Inferior parietal cortex (tissue), 1 donor: Measurements from ENCODE around the gene TSSC4.

Experiments used
- DNase-seq: peaks from one replicate; pipeline ENCODE4 v3.0.0-alpha.2; 2016; ENCODE audit errors: extremely low spot score

Gene TSSC4

DNA sequence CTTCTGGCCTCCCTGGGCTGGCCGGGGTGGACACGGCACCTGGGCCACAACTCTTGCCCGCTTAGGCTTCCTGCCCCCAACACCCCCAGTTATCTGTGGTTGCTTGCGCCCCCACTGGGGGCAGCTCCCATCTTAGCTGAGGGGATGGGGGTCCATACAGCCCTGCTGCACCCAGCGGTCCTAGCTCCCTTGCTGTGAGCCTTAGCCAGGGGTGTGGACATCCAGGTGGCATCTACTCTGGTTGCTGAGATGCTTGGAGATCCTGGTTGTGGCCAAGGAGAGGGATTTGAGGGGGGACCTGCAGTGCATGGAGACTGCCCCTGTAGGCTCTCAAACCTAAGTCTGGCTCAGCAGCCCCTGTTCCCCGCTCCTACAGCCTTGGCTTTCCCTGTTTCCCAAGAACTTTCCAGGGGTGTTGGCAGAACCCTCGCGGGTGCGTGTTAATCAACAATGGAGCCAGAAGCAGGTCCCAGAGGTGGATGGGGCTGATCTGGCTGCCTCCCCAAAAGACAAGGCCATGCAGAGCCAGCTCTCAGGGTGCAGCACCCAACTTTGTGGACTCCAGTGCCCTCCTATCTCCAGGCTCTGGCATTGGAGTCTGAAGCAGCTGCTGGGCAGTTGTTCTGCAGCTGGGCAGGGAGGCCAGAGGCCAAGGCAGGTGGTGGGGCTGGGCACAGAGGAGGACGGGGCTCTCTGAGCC lies 47.6 kb downstream of the TSSC4 start:
- no peak for DNase-seq

DNA sequence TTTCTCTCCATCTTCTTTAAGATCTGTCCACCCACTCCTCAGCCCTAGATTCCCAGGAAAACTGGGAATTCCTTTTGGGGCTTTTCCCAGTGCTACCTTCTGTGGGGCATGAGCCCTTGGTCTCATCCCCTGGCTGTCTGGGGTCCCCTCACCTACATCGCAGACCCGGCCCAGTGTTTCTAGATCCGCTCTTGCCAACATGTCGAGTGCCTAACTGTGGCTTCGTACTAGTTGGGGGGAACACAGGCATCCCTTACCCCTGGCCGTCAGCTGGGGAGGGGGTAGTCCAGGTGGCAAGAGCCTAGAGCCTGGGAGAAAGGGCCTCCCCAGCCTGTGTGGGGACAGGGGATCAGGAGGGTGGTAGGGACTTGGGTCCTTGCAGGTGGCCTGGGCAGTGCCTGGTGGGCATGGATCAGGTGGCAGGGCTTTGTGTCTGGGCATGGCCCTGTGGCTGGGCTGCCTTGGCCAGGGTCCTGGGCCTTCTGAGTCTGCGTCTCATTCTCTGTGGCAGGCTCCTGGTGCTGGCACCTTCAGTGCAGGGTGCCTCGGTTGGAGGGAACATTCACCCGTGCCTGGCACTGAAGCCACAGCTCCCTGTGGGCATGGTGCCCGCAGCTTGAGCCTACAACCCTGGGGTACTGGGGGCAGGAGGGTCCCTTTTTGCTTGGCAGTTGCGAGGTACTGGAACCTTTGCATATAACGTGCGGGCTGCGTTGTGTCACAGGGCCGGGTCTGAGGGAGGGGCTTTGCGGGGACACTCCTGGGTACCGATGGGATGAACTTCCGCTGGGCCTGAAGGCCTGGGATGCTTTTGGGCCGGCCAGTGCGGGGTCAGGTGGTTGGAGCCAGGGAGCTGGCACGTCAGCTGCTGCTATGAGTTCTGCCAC lies 48.4 kb downstream of the TSSC4 start:
- no peak for DNase-seq

DNA sequence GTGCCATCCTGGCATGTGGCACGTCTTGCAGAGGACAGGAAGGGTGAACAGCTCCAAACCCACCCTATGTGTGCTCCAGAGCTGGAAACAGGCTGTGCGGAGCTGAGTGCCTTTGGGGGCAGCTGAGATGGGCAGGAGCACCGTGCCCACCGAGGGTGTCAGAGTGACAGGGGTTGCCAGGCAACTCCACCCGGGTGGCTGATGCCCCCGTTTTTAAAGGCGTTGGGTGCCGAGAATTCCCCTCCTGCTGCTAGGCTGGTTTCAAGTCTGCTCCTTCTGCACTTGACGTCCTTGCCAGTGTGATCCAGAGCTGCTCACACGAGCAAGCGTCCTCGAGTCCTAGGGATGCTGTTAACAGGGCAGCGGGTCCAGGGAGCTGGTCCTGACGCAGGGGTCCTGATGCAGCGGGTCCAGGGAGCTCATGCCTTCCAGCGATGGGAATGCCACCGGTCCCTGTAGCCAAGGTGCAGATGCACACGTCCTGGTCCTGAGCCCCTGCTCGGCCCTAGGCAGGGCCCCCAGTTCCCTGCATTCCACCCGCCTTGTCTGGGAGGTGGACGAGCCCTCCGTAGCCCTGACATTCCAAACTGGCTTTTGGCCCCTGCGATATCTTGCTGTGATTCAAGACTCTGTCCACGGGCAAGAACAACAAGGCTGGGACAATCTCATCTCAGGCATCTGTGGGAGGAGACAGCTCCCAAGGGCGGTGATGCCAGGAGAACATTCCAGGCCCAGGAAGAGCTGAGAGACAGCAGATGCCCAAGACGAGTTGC lies 49.2 kb downstream of the TSSC4 start:
- DNase-seq: no peak

DNA sequence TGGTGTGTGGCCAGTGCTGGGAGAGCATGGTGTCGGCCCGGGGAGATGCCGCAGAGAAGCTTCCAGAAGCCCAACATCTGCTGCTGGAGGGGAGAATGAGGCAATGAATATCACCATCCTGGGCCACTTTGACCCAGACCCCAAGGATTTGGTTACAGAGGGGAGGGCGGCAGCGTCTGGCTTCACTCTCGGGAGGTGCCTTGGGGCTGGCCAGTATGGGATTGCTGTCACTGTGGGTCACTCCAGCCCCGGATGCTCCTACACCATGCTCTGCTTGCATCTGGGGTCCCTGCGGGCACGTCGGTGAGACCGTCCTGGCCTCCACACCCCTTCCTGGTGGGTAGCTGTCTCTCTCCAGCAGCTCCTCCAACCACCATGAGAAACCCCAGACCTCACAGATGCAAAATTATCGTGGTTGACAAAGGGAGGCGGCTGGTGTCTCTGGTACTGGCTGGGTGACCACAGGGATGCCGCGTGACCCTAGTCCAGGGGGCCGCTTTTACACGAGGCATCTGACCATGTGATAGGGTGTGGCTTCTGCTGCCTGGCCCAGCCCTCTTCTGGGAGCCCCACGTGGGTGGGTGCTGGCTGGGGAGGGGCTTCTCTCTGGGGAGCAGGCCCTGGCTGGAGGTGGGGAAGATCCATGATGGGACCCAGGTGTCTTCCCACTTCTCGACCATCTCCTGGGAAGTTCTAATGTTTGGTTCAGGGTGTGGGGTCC lies 49.9 kb downstream of the TSSC4 start:
- DNase-seq: no peak

DNA sequence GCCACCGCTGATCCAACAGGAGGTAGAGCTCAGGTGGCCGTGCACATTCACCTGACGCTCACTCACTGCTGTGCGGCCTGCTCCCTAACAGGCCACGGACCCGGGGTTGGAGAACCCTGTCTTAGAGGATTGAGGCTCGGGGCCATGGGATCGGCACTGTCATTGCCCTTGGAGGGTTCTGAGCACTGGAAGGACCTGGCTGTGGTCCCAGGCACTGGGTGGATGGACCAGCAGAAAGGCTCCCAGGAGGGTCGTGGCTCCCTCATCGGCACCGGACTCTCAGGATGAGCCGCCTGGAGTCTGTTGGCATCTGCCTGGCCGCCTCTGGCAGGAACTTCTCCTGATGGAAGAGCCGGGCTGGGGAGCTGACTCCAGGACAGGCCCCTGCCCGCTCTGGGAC lies 50.8 kb downstream of the TSSC4 start:
- no peak for DNase-seq

DNA sequence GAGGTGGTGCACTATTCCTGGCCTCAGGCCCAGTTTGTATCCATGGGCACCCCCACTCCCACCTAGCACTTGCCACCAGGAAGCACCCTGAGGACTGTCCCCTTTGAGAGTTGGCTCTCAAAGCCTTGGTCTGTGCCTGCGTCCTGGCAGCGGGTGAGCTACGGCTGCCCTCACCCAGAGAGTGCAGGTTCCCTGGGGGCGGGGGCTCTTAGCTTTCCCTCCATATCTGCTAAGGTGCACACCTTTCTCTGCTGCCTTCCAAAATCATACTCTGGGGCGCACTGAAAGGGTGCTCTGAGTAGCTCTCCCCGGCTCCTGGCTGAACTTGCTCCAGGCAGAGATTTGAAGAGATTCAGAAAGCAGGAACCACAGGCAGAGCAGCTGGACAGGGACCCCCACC lies 51.4 kb downstream of the TSSC4 start:
- no peak for DNase-seq

DNA sequence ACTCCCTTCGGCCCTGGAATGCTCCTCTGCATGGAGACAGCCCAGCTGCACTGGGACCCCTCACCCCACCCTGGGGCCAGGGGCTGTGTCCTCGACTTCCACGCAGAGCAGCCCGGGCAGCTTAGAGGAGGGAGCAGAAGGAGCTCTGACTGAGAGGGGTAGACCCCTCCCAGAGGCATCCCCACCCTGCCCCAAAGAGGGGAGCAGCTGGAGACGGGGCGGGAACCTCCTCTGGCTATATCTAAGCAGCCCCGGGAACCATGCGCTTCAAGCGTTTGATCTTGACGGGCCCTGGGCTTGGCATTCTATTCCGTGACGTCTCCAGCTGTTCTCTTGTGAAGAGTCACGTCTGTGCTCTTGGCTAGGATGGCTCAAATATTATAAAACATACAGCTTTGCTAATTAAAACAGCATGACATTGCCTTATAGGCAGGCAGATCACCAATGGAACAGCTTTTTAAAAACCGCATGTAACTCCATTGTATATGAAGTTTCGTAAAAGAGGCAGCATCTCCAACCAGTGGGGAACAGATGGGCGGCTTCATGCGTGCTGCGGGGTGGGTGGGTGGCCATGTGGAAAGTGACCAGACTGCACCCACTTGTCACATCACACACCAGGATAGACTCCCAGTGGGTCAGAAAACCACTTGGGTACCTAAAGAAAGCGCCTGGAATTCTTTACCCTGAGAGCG lies 51.9 kb downstream of the TSSC4 start:
- no peak for DNase-seq

DNA sequence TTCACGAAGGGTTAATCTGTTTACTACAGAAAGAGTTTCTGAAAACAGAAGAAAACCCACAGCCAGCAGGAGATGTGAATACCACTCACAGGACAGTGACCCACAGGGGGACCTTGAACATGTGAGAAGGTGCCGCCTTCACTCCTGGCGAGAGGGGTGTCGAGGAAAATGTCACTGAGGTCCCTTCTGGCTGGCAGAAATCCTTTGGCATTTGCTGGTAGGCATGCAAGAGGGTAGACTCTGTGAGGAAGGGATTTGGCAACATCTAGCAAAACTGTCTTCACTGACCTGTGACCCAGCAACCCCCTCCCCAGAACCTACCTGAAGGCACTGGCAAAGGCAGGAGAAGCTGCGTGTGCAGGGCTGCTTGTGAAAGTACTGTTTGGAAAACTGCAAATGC lies 52.9 kb downstream of the TSSC4 start:
- DNase-seq: no peak
